ENCODE data around the gene DNMT3A. TPM values are rescaled to one million over a fixed set of nuclear protein-coding genes. Genes with fewer than 3 reads are reported as not detected.

The DNMT3A gene
- total RNA-seq, 1 donor from 2014 or later: 63.0 TPM

- intact Hi-C loops (cut with micrococcal nuclease): loop anchor here (10.0 kb wide), 1 partner anchor 327 kb away; the partner anchor contains the start of gene DTNB
These were observed 6.1 kb upstream of the DNMT3A start for GRCh38 chr2:25347846-25348245.

GRCh38 chr2:25347205-25347815 lies 5.6 kb upstream of the DNMT3A start:
- intact Hi-C loops (cut with micrococcal nuclease): loop anchor here (10.0 kb wide), 1 partner anchor 327 kb away; the partner anchor contains the start of gene DTNB

- intact Hi-C loops (cut with micrococcal nuclease): loop anchor here (5.0 to 10.0 kb wide), 2 partner anchors 41 to 331 kb away; partner anchors contain the start of gene DTNB
These were observed 1.6 kb upstream of the DNMT3A start for GRCh38 chr2:25343187-25343825.

GRCh38 chr2:25342372-25343186 lies 854 bp upstream of the DNMT3A start:
- intact Hi-C loops (cut with micrococcal nuclease): loop anchor here (1.0 to 10.0 kb wide), 6 partner anchors 20 to 332 kb away; partner anchors contain the start of gene DTNB

GRCh38 chr2:25341011-25341727 lies 556 bp downstream of the DNMT3A start:
- intact Hi-C loops (cut with micrococcal nuclease): loop anchor here (2.0 to 10.0 kb wide), 3 partner anchors 26 to 334 kb away; partner anchors contain the start of gene DTNB

- intact Hi-C loops (cut with micrococcal nuclease): loop anchor here (2.0 to 10.0 kb wide), 3 partner anchors 26 to 334 kb away; partner anchors contain the start of gene DTNB
These were observed 1.4 kb downstream of the DNMT3A start for GRCh38 chr2:25340181-25340921.

- intact Hi-C loops (cut with micrococcal nuclease): loop anchor here (2.0 to 10.0 kb wide), 3 partner anchors 25 to 335 kb away; partner anchors contain the start of gene DTNB
These were observed 1.9 kb downstream of the DNMT3A start for GRCh38 chr2:25339791-25340180.

- intact Hi-C loops (cut with micrococcal nuclease): no loop called here
These were observed 2.5 kb downstream of the DNMT3A start for GRCh38 chr2:25339211-25339674.

GRCh38 chr2:25338401-25338800 lies 3.3 kb downstream of the DNMT3A start:
- intact Hi-C loops (cut with micrococcal nuclease): no loop called here

GRCh38 chr2:25337891-25338290 lies 3.8 kb downstream of the DNMT3A start:
- intact Hi-C loops (cut with micrococcal nuclease): no loop called here

- intact Hi-C loops (cut with micrococcal nuclease): no loop called here
These were observed 4.4 kb downstream of the DNMT3A start for GRCh38 chr2:25337276-25337675.

- intact Hi-C loops (cut with micrococcal nuclease): no loop called here
These were observed 5.3 kb downstream of the DNMT3A start for GRCh38 chr2:25336383-25336841.

GRCh38 chr2:25335971-25336370 lies 5.8 kb downstream of the DNMT3A start:
- intact Hi-C loops (cut with micrococcal nuclease): no loop called here

- intact Hi-C loops (cut with micrococcal nuclease): no loop called here
These were observed 6.5 kb downstream of the DNMT3A start for GRCh38 chr2:25335204-25335603.

- intact Hi-C loops (cut with micrococcal nuclease): no loop called here
These were observed 7.2 kb downstream of the DNMT3A start for GRCh38 chr2:25334482-25334881.

- intact Hi-C loops (cut with micrococcal nuclease): no loop called here
These were observed 7.7 kb downstream of the DNMT3A start for GRCh38 chr2:25333981-25334380.

GRCh38 chr2:25332571-25332970 lies 9.2 kb downstream of the DNMT3A start:
- intact Hi-C loops (cut with micrococcal nuclease): no loop called here

- intact Hi-C loops (cut with micrococcal nuclease): no loop called here
These were observed 9.9 kb downstream of the DNMT3A start for GRCh38 chr2:25331686-25332365.

- intact Hi-C loops (cut with micrococcal nuclease): no loop called here
These were observed 10.8 kb downstream of the DNMT3A start for GRCh38 chr2:25330937-25331336.

- intact Hi-C loops (cut with micrococcal nuclease): no loop called here
These were observed 11.5 kb downstream of the DNMT3A start for GRCh38 chr2:25330273-25330672.

Measured in T-helper 2 cell treated with Interferon-gamma antibody and Interleukin-4, amounts not matched to agents 100 ng/mL and 5 ng/mL, for 36 hours (primary cell).